IPS-NIHi11 (cell line): Measurements from ENCODE around the gene FAM200C.
A peak's percentile ranks its signal among the peaks of the same experiment; 100 is the strongest.

Experiments used
- DNase-seq: peaks from one replicate; pipeline ENCODE4 v3.0.0; 2012; ENCODE audit warnings: mixed read lengths, low spot score

The FAM200C gene

GRCh38 chr5:160367261-160367660 is 32.6 kb downstream of the FAM200C start:
- DNase-seq: no peak

- no peak for DNase-seq
These were observed 33.6 kb downstream of the FAM200C start for GRCh38 chr5:160366230-160366629.

- no peak for DNase-seq
These were observed 36.0 kb downstream of the FAM200C start for GRCh38 chr5:160363660-160364395.

- DNase-seq: no peak
These were observed 36.6 kb downstream of the FAM200C start for GRCh38 chr5:160363211-160363610.

- DNase-seq: no peak
These were observed 38.1 kb downstream of the FAM200C start for GRCh38 chr5:160361624-160362228.

GRCh38 chr5:160360310-160360709 is 39.5 kb downstream of the FAM200C start:
- no peak for DNase-seq

- peak; percentile 41 for DNase-seq
These were observed 40.0 kb downstream of the FAM200C start for GRCh38 chr5:160359816-160360215.

GRCh38 chr5:160359242-160359641 is 40.6 kb downstream of the FAM200C start:
- no peak for DNase-seq

GRCh38 chr5:160357861-160358411 is 41.9 kb downstream of the FAM200C start:
- DNase-seq: no peak

- no peak for DNase-seq
These were observed 42.5 kb downstream of the FAM200C start for GRCh38 chr5:160357394-160357793.

GRCh38 chr5:160356550-160357347 is 43.1 kb downstream of the FAM200C start:
- peak; percentile 35 for DNase-seq

- DNase-seq: no peak
These were observed 45.2 kb downstream of the FAM200C start for GRCh38 chr5:160354666-160355065.

GRCh38 chr5:160353379-160353778 is 46.5 kb downstream of the FAM200C start:
- DNase-seq: peak; percentile 65

GRCh38 chr5:160352308-160352707 is 47.5 kb downstream of the FAM200C start:
- no peak for DNase-seq

- DNase-seq: no peak
These were observed 49.9 kb downstream of the FAM200C start for GRCh38 chr5:160349935-160350303.

- no peak for DNase-seq
These were observed 50.5 kb downstream of the FAM200C start for GRCh38 chr5:160349249-160349934.

GRCh38 chr5:160348080-160348479 is 51.8 kb downstream of the FAM200C start:
- no peak for DNase-seq

- DNase-seq: no peak
These were observed 52.4 kb downstream of the FAM200C start for GRCh38 chr5:160347448-160347847.
